D721Med (cell line): Measurements from ENCODE around the gene TMED10.

ENCODE experiments used
- DNase-seq: peaks from one replicate; pipeline ENCODE4 v3.0.0; 2011; ENCODE audit warnings: low spot score; ENCODE audit not compliant: insufficient read length
- FAIRE-seq: peaks from 2 replicates; lab custom pipeline; 2011; peaks lifted over from hg19 to GRCh38; lab: Jason Lieb, UNC
- CTCF ChIP-seq: IDR thresholded peaks from 2 replicates; pipeline ENCODE4 v1.5.1; 2012; ENCODE audit warnings: mild to moderate bottlenecking, control low read depth; ENCODE audit not compliant: insufficient read depth; ENCODE audit errors: missing control alignments

The TMED10 gene

GRCh38 chr14:75164809-75165208 lies 11.6 kb downstream of the TMED10 start:
- DNase-seq (no peak), FAIRE-seq (no peak)
- no peak for TF ChIP-seq CTCF

GRCh38 chr14:75163677-75164076 lies 12.7 kb downstream of the TMED10 start:
- DNase-seq (no peak), FAIRE-seq (no peak)
- no peak for TF ChIP-seq CTCF

- DNase-seq (no peak), FAIRE-seq (no peak)
- TF ChIP-seq CTCF, result no peak
Measured at GRCh38 chr14:75162631-75163030, 13.8 kb downstream of the TMED10 start.

- TF ChIP-seq CTCF, result no peak
Measured at GRCh38 chr14:75158843-75159614, 17.4 kb downstream of the TMED10 start.

GRCh38 chr14:75156901-75157300 lies 19.5 kb downstream of the TMED10 start:
- FAIRE-seq, result no peak
- TF ChIP-seq CTCF, result no peak
- DNase-seq, result no peak

More at GRCh38 chr14:75158843-75159614, 17.4 kb downstream of the TMED10 start:
- no peak for FAIRE-seq
- DNase-seq, result no peak

GRCh38 chr14:75156111-75156510 lies 20.3 kb downstream of the TMED10 start:
- FAIRE-seq (no peak), DNase-seq (no peak)
- no peak for TF ChIP-seq CTCF

- no peak for TF ChIP-seq CTCF
- FAIRE-seq (no peak), DNase-seq (no peak)
Measured at GRCh38 chr14:75155169-75155568, 21.2 kb downstream of the TMED10 start.
